Measurements from ENCODE around the gene ACAA1.
"Not testable (repeated sequence)": the region's sequence is repeated elsewhere in the genome, so short reads cannot be mapped to it uniquely, and the experiment has no call there.

ACAA1 gene

DNA sequence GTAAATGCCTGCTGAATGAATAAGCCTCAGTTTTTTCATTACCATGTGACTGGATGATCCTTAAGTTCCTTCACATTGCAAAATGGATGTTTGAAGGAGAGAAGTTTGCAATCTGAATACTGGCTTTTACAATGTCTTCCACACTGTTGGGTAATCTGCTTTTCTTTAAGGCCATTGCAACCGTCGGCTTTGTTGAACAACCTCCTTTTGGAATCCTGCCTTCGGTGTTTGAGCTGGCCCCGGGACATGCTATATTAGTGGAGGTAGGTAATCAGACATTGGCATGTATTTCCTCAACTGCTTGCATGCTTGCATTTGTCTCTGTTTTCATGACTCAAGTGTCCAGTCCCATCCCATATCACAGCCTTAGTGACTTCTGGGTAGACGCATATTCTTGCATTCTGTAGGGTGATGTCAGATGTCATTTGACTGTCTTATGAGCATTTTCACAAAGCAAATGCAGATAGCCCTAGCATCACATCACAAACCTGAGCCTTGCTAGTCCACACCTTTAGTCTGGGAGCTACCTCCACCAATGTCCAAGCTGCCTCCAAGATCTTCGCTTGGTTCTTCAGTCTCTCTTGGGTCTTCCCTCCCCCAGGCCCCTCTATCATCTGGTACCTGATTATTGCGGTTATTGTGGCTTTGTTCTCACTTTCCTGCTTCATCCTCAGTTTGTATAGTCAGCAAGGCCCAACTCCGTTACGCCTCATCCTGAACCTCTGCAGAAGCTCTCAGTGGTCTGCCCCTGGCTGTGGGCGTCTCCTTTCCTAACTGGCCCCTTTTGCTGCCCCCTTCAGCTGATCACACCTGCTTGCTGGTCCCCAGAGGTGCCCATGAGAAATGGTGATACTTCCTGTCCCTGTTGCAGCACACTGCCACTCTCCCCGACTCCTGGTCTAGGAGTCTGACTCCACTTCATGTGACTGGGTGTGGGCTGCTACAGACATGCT is 48.5 kb downstream of the ACAA1 start:
- Histone ChIP-seq H3K27ac (ENCODE audit: low read depth, low read length) (no peak overlapping the region), H3K9ac (ENCODE audit: low read length) (no peak overlapping the region), H3K4me1 (ENCODE audit: insufficient read depth, low read length) (no peaks in the 10 kb centered on the region), H3K36me3 (ENCODE audit: insufficient read depth, low read length) (no peaks in the 10 kb centered on the region), H3K27me3 (ENCODE audit: control insufficient read depth in 1 of 2, insufficient read depth in 2 of 2, low read length in 2 of 2) (no peaks in the 10 kb centered on the region), H3K4me3 (ENCODE audit: low read depth in 1 of 2, low read length in 2 of 2) (no peak overlapping the region), H3K9me3 (ENCODE audit: low read length) (no peaks in the 10 kb centered on the region)

GRCh38 chr3:38087278-38087677 is 49.6 kb downstream of the ACAA1 start:
- not testable (repeated sequence) for H3K36me3 ChIP-seq (ENCODE audit: insufficient read depth, low read length); H3K27me3 ChIP-seq (ENCODE audit: control insufficient read depth in 1 of 2, insufficient read depth in 2 of 2, low read length in 2 of 2); H3K27ac ChIP-seq (ENCODE audit: low read depth, low read length); H3K4me3 ChIP-seq (ENCODE audit: low read depth in 1 of 2, low read length in 2 of 2); H3K4me1 ChIP-seq (ENCODE audit: insufficient read depth, low read length); H3K9me3 ChIP-seq (ENCODE audit: low read length); H3K9ac ChIP-seq (ENCODE audit: low read length)

GRCh38 chr3:38086496-38086895 is 50.4 kb downstream of the ACAA1 start:
- H3K4me3 ChIP-seq (ENCODE audit: low read depth in 1 of 2, low read length in 2 of 2), result no peak overlapping the region
- no peaks in the 10 kb centered on the region for H3K9me3 ChIP-seq (ENCODE audit: low read length)
- H3K36me3 ChIP-seq (ENCODE audit: insufficient read depth, low read length), result no peaks in the 10 kb centered on the region
- no peaks in the 10 kb centered on the region for H3K4me1 ChIP-seq (ENCODE audit: insufficient read depth, low read length)
- H3K27ac ChIP-seq (ENCODE audit: low read depth, low read length), result no peak overlapping the region
- no peak overlapping the region for H3K9ac ChIP-seq (ENCODE audit: low read length)
- no peaks in the 10 kb centered on the region for H3K27me3 ChIP-seq (ENCODE audit: control insufficient read depth in 1 of 2, insufficient read depth in 2 of 2, low read length in 2 of 2)

DNA sequence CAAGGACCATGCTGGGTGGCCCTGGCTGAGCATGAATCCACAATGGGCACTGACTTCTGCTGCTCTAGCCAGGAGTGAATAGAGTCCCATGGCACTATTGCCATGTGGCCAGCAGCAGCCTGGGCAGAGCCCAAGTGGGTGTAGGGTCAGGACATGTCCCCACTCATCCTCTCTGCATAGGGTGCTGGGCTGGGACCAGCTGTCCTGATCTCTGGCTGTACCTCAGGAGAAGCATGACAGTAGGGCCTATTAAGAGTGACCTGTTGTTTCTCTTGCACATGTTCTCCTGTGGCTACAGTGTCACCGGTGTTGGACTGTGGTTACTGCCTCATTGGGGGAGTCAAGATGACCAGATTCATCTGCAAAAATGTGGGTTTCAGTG is 51.0 kb downstream of the ACAA1 start:
- H3K27ac ChIP-seq (ENCODE audit: low read depth, low read length), result no peak overlapping the region

DNA sequence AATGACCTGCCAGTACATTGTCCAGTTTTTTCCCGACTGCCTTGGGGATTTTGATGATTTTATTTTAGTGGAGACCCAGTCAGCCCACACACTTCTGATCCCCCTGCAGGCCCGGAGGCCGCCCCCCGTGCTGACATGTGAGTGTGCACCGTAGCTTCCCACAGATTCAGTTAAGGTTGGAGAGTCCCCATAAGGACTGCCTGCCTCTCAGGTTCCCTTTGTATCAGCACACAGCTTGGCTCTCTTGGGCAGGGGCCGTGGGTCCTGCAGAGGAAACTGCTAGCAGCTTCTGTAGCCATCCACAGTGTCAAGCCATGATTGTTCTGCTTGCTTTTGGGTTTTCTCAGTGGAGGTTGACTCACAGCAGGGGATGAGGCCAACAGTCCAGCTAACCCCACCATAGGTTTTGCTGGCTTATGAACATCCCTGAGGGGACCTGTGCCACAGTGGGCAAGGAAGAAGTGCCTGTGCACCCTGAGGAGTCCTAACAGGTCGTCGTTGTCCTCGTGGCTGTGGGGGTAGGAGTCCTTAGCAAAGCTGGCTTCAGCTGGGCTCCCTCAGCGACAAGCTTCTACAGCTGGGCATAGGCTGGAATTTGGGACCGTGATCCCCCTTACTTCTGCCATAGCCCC is 51.5 kb downstream of the ACAA1 start:
- Histone ChIP-seq H3K9ac (ENCODE audit: low read length) (no peak overlapping the region), H3K36me3 (ENCODE audit: insufficient read depth, low read length) (no peaks in the 10 kb centered on the region), H3K27me3 (ENCODE audit: control insufficient read depth in 1 of 2, insufficient read depth in 2 of 2, low read length in 2 of 2) (no peaks in the 10 kb centered on the region), H3K4me3 (ENCODE audit: low read depth in 1 of 2, low read length in 2 of 2) (no peak overlapping the region), H3K9me3 (ENCODE audit: low read length) (no peaks in the 10 kb centered on the region), H3K4me1 (ENCODE audit: insufficient read depth, low read length) (no peaks in the 10 kb centered on the region), H3K27ac (ENCODE audit: low read depth, low read length) (no peak overlapping the region)

More for the DNA sequence above, 51.0 kb downstream of the ACAA1 start:
- Histone ChIP-seq H3K4me1 (ENCODE audit: insufficient read depth, low read length) (no peaks in the 10 kb centered on the region), H3K9ac (ENCODE audit: low read length) (no peak overlapping the region), H3K9me3 (ENCODE audit: low read length) (no peaks in the 10 kb centered on the region), H3K27me3 (ENCODE audit: control insufficient read depth in 1 of 2, insufficient read depth in 2 of 2, low read length in 2 of 2) (no peaks in the 10 kb centered on the region), H3K36me3 (ENCODE audit: insufficient read depth, low read length) (no peaks in the 10 kb centered on the region), H3K4me3 (ENCODE audit: low read depth in 1 of 2, low read length in 2 of 2) (no peak overlapping the region)

DNA sequence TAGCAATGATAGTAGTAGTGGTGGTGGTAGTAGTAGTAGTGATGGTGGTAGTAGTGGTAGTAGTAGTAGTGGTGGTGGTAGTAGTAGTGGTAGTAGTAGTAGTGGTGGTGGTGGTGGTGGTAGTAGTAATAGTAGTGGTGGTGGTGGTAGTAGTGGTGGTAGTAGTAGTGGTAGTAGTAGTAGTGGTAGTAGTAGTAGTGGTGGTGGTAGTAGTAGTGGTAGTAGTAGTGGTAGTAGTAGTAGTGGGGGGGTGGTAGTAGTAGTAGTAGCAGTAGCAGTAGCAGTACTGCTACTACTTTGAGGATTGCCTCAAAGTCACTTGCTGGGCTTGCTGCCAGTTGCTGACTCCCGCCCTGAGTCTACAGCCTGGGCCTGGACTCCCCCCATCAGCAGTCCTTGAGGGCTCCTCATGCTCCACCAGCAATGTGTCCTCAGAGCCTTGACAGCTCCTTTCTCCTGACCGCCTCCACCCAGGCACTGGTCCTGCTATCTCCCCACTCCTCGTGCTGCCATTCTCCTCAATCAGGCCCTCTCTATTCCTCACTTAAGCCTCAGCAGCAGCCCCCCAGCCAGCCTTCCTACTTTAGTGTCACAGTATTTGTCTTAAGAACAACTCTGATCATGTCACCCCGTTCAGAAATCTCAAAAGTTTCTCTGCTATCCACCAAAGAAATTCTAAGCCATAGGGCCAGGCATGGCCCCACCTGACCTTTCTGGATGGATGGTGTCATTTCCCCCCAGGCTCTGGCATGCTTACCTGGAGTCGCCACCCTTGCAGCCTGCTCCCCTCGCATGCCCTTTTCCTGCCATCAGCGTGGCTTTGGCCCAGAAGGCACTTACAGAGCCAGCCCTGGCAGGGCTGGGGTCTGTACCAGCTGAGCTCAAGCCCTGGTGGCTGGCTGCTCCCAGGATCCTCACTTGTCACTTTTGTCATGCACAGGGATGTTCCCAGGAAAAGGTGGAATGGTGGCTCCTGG is 52.3 kb downstream of the ACAA1 start:
- no peaks in the 10 kb centered on the region for H3K4me1 ChIP-seq (ENCODE audit: insufficient read depth, low read length)
- no peak overlapping the region for H3K27ac ChIP-seq (ENCODE audit: low read depth, low read length)
- H3K27me3 ChIP-seq (ENCODE audit: control insufficient read depth in 1 of 2, insufficient read depth in 2 of 2, low read length in 2 of 2), result no peaks in the 10 kb centered on the region

GRCh38 chr3:38083871-38084333 is 53.0 kb downstream of the ACAA1 start:
- no peaks in the 10 kb centered on the region for H3K36me3 ChIP-seq (ENCODE audit: insufficient read depth, low read length)
- no peaks in the 10 kb centered on the region for H3K27me3 ChIP-seq (ENCODE audit: control insufficient read depth in 1 of 2, insufficient read depth in 2 of 2, low read length in 2 of 2)
- H3K9me3 ChIP-seq (ENCODE audit: low read length), result no peaks in the 10 kb centered on the region
- no peaks in the 10 kb centered on the region for H3K4me1 ChIP-seq (ENCODE audit: insufficient read depth, low read length)
- H3K4me3 ChIP-seq (ENCODE audit: low read depth in 1 of 2, low read length in 2 of 2), result no peak overlapping the region
- no peak overlapping the region for H3K9ac ChIP-seq (ENCODE audit: low read length)
- H3K27ac ChIP-seq (ENCODE audit: low read depth, low read length), result no peak overlapping the region

More for the DNA sequence above, 52.3 kb downstream of the ACAA1 start:
- Histone ChIP-seq H3K4me3 (ENCODE audit: low read depth in 1 of 2, low read length in 2 of 2) (no peak overlapping the region), H3K9me3 (ENCODE audit: low read length) (no peaks in the 10 kb centered on the region), H3K36me3 (ENCODE audit: insufficient read depth, low read length) (no peaks in the 10 kb centered on the region), H3K9ac (ENCODE audit: low read length) (no peak overlapping the region)

GRCh38 chr3:38083254-38083653 is 53.7 kb downstream of the ACAA1 start:
- not testable (repeated sequence) for H3K4me3 ChIP-seq (ENCODE audit: low read depth in 1 of 2, low read length in 2 of 2); H3K4me1 ChIP-seq (ENCODE audit: insufficient read depth, low read length); H3K9me3 ChIP-seq (ENCODE audit: low read length); H3K9ac ChIP-seq (ENCODE audit: low read length); H3K36me3 ChIP-seq (ENCODE audit: insufficient read depth, low read length); H3K27ac ChIP-seq (ENCODE audit: low read depth, low read length); H3K27me3 ChIP-seq (ENCODE audit: control insufficient read depth in 1 of 2, insufficient read depth in 2 of 2, low read length in 2 of 2)

- not testable (repeated sequence) for H3K27me3 ChIP-seq (ENCODE audit: control insufficient read depth in 1 of 2, insufficient read depth in 2 of 2, low read length in 2 of 2); H3K4me3 ChIP-seq (ENCODE audit: low read depth in 1 of 2, low read length in 2 of 2); H3K36me3 ChIP-seq (ENCODE audit: insufficient read depth, low read length); H3K27ac ChIP-seq (ENCODE audit: low read depth, low read length); H3K9ac ChIP-seq (ENCODE audit: low read length); H3K4me1 ChIP-seq (ENCODE audit: insufficient read depth, low read length); H3K9me3 ChIP-seq (ENCODE audit: low read length)
Measured at GRCh38 chr3:38082296-38082695, 54.6 kb downstream of the ACAA1 start.

- H3K27me3 ChIP-seq (ENCODE audit: control insufficient read depth in 1 of 2, insufficient read depth in 2 of 2, low read length in 2 of 2), result not testable (repeated sequence)
Measured at GRCh38 chr3:38077073-38077472, 59.9 kb downstream of the ACAA1 start.

More at GRCh38 chr3:38077073-38077472, 59.9 kb downstream of the ACAA1 start:
- not testable (repeated sequence) for H3K9ac ChIP-seq (ENCODE audit: low read length); H3K9me3 ChIP-seq (ENCODE audit: low read length); H3K36me3 ChIP-seq (ENCODE audit: insufficient read depth, low read length); H3K27ac ChIP-seq (ENCODE audit: low read depth, low read length); H3K4me3 ChIP-seq (ENCODE audit: low read depth in 1 of 2, low read length in 2 of 2); H3K4me1 ChIP-seq (ENCODE audit: insufficient read depth, low read length)

Data from muscle layer of colon (tissue), 2 donors.